ENCODE data around the gene DNAJC21. TPM values are rescaled to one million over a fixed set of nuclear protein-coding genes. Genes with fewer than 3 reads are reported as not detected.

The DNAJC21 gene
- total RNA-seq, result 46.2 and 51.9 TPM in 2 replicates
- long read RNA-seq, partial matches to known transcripts, result 2 of 9 reads
- long read RNA-seq, other reads (novel, unspliced or antisense), result 6 of 9 reads

- Mint-ChIP-seq H3K4me3 (peak within 1 kb of the TSS; percentile 98), H3K36me3 (ENCODE audit: low read depth) (peaks cover 5% of the 10 kb centered on the region), H3K27ac (ENCODE audit: unreplicated experiment) (peak within 1 kb of the TSS; percentile 99), H3K27me3 (ENCODE audit: low read depth) (peaks cover 3% of the 10 kb centered on the region), H3K4me1 (peaks cover 25% of the 10 kb centered on the region), H3K9me3 (no peaks in the 10 kb centered on the region)
- peak; percentile 96 for DNase-seq (ENCODE audit: low read depth, low spot score)
- TF ChIP-seq, protein P1, sequence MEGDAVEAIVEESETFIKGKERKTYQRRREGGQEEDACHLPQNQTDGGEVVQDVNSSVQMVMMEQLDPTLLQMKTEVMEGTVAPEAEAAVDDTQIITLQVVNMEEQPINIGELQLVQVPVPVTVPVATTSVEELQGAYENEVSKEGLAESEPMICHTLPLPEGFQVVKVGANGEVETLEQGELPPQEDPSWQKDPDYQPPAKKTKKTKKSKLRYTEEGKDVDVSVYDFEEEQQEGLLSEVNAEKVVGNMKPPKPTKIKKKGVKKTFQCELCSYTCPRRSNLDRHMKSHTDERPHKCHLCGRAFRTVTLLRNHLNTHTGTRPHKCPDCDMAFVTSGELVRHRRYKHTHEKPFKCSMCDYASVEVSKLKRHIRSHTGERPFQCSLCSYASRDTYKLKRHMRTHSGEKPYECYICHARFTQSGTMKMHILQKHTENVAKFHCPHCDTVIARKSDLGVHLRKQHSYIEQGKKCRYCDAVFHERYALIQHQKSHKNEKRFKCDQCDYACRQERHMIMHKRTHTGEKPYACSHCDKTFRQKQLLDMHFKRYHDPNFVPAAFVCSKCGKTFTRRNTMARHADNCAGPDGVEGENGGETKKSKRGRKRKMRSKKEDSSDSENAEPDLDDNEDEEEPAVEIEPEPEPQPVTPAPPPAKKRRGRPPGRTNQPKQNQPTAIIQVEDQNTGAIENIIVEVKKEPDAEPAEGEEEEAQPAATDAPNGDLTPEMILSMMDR (conservative IDR thresholded peaks at IDR 0.05), result no peak
These were observed at the start of gene DNAJC21 for GRCh38 chr5:34929134-34929719. Gene DNAJC21 (plus strand): TSS chr5:34929559. CDS start chr5:34929820, 261 bp downstream.

GRCh38 chr5:34881246-34881645 lies 48.1 kb upstream of the DNAJC21 start:
- TF ChIP-seq, protein P1 (conservative IDR thresholded peaks at IDR 0.05), result no peak
- Mint-ChIP-seq H3K4me1 (peaks cover 9% of the 10 kb centered on the region), H3K4me3 (no peak overlapping the region), H3K27me3 (ENCODE audit: low read depth) (no peaks in the 10 kb centered on the region), H3K9me3 (peaks cover 1% of the 10 kb centered on the region), H3K36me3 (ENCODE audit: low read depth) (peaks cover 6% of the 10 kb centered on the region), H3K27ac (ENCODE audit: unreplicated experiment) (no peak overlapping the region)
- DNase-seq (ENCODE audit: low read depth, low spot score), result no peak

GRCh38 chr5:34886392-34887119 lies 42.8 kb upstream of the DNAJC21 start:
- TF ChIP-seq, protein P1 (conservative IDR thresholded peaks at IDR 0.05), result no peak
- Mint-ChIP-seq H3K9me3 (no peaks in the 10 kb centered on the region), H3K36me3 (ENCODE audit: low read depth) (no peaks in the 10 kb centered on the region), H3K27ac (ENCODE audit: unreplicated experiment) (no peak overlapping the region), H3K4me3 (no peak overlapping the region), H3K4me1 (peaks cover 2% of the 10 kb centered on the region), H3K27me3 (ENCODE audit: low read depth) (no peaks in the 10 kb centered on the region)
- no peak for DNase-seq (ENCODE audit: low read depth, low spot score)

DNA sequence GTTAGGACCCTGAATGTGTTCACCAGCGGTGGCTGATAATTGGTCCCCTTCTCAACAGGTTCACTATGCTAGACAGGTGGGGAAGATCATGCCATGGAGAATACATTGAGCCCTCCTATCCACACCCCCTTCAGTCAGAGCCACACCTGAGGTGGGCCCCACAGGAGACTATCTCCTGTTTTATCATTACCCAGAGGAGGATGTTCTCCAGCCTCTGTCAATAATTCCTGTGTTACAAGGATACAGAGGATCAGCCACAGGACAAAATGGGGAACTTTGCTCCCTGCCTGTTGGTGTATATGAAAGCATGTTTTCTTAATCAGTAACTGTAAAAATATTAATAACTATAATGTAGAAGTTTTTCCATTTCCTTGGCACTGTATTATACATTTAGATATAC lies 40.0 kb upstream of the DNAJC21 start:
- Mint-ChIP-seq H3K36me3 (ENCODE audit: low read depth) (no peaks in the 10 kb centered on the region), H3K4me1 (no peaks in the 10 kb centered on the region), H3K27me3 (ENCODE audit: low read depth) (no peaks in the 10 kb centered on the region), H3K27ac (ENCODE audit: unreplicated experiment) (no peak overlapping the region), H3K9me3 (no peaks in the 10 kb centered on the region), H3K4me3 (no peak overlapping the region)
- no peak for DNase-seq (ENCODE audit: low read depth, low spot score)
- TF ChIP-seq, protein P1 (conservative IDR thresholded peaks at IDR 0.05), result no peak

DNA sequence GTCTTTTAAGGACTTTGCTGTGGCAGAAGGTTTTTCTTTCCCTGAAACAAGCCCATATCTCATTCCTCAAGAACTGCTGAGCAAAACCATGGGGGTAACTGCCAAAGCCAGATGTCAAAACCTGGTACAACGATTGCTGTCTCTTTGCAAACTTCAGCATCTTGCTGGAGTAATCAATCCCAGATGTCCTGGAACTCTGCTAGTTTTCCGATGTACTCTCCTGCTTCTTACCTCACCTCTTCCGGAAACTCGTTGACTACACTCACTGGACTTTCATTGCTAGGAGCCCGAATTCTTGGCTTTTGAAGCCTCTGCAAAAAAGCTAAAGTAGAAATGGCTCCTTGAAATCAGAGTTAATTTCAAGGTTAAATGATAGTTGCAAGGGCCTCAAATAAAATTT lies 37.4 kb upstream of the DNAJC21 start:
- H3K4me1 Mint-ChIP-seq, result no peaks in the 10 kb centered on the region
- DNase-seq (ENCODE audit: low read depth, low spot score), result no peak
- TF ChIP-seq, protein P1 (conservative IDR thresholded peaks at IDR 0.05), result no peak
- H3K36me3 Mint-ChIP-seq (ENCODE audit: low read depth), result no peaks in the 10 kb centered on the region
- H3K9me3 Mint-ChIP-seq, result no peaks in the 10 kb centered on the region
- H3K27ac Mint-ChIP-seq (ENCODE audit: unreplicated experiment), result no peak overlapping the region
- H3K4me3 Mint-ChIP-seq, result no peak overlapping the region
- no peaks in the 10 kb centered on the region for H3K27me3 Mint-ChIP-seq (ENCODE audit: low read depth)

Measured in neural crest cell (in vitro differentiated cells).